Lower lobe of right lung (tissue), 2 donors: ENCODE results near the gene MX1. TPM values are rescaled to one million over a fixed set of nuclear protein-coding genes. Genes with fewer than 3 reads are reported as not detected.

Experiments
- ATAC-seq, 2 donors: fragments of 200-7000 bp; cut with Tn5 transposase; one replicate each; pipeline ENCODE4 v1.9.1; 2020 to 2022; ENCODE audit warnings: mild to moderate bottlenecking in 2 of 2, moderate library complexity in 2 of 2
- DNase-seq: peaks from one replicate; pipeline ENCODE4 v3.0.0-alpha.2; 2020
- H3K27ac ChIP-seq: fragments of 200-600 bp; one replicate; pipeline ENCODE4 v1.8.0; 2022
- H3K27me3 ChIP-seq: fragments of 200-600 bp; one replicate; pipeline ENCODE4 v1.8.0; 2022; ENCODE audit warnings: low read depth
- H3K36me3 ChIP-seq: fragments of 200-600 bp; one replicate; pipeline ENCODE4 v1.8.0; 2022; ENCODE audit warnings: mild to moderate bottlenecking
- H3K4me1 ChIP-seq: fragments of 200-600 bp; one replicate; pipeline ENCODE4 v1.8.0; 2022
- H3K4me3 ChIP-seq: fragments of 200-600 bp; one replicate; pipeline ENCODE4 v1.8.0; 2022; ENCODE audit warnings: mild to moderate bottlenecking
- H3K9me3 ChIP-seq: fragments of 200-600 bp; one replicate; pipeline ENCODE4 v1.8.0; 2022
- intact Hi-C: fragments of 100-400 bp; cut with DNase I; formaldehyde crosslinking; loops from one replicate; pipeline ENCODE4 v1.11.0; 2022
- total RNA-seq: library from RNA; stranded (reverse); fragmentation: NEBNext Ultra II Directional; extraction: Animal tissue kit (Norgen Biotek cat#: 25700); gene quantifications from one replicate; pipeline ENCODE4 v1.2.1, GENCODE V29; 2021
- TF ChIP-seq, protein P1 (sequence below): fragments of 200-600 bp; IDR thresholded peaks from one replicate; pipeline ENCODE4 v1.8.0; 2022; ENCODE audit warnings: antibody characterized with exemption, mild to moderate bottlenecking
- donor health status: DM: no; HTN: yes; CAD: no; lungs with severe emphysema.

Gene MX1
- total RNA-seq, 1 donor from 2014 or later: 211 TPM

DNA sequence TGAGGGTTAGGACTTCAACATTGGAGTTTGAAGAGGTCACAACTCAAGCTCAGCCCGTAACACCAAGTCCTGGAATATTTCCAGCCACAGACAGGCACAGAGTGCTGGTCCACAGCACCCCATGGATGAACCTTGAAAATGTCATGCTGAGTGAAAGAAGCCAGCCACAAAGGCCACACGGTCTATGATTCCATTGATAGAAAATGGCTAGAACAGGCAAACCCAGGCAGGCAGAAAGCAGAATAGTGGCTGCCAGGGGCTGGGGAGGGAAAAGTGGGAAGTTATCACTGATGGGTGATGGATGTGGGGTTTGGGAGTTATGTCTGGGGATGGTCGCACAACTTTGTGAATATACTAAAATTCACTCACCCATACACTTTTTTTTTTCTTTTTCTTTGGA, 21.3 kb downstream of the MX1 start:
- TF ChIP-seq, protein P1, sequence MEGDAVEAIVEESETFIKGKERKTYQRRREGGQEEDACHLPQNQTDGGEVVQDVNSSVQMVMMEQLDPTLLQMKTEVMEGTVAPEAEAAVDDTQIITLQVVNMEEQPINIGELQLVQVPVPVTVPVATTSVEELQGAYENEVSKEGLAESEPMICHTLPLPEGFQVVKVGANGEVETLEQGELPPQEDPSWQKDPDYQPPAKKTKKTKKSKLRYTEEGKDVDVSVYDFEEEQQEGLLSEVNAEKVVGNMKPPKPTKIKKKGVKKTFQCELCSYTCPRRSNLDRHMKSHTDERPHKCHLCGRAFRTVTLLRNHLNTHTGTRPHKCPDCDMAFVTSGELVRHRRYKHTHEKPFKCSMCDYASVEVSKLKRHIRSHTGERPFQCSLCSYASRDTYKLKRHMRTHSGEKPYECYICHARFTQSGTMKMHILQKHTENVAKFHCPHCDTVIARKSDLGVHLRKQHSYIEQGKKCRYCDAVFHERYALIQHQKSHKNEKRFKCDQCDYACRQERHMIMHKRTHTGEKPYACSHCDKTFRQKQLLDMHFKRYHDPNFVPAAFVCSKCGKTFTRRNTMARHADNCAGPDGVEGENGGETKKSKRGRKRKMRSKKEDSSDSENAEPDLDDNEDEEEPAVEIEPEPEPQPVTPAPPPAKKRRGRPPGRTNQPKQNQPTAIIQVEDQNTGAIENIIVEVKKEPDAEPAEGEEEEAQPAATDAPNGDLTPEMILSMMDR: no peak
- DNase-seq: no peak
- Histone ChIP-seq H3K4me3 (no peak overlapping the region), H3K36me3 (peaks cover 95% of the 10 kb centered on the region), H3K4me1 (no peaks in the 10 kb centered on the region), H3K27me3 (no peaks in the 10 kb centered on the region), H3K27ac (no peak overlapping the region), H3K9me3 (no peaks in the 10 kb centered on the region)
- ATAC-seq: no peak
- intact Hi-C loops: no loop called here

DNA sequence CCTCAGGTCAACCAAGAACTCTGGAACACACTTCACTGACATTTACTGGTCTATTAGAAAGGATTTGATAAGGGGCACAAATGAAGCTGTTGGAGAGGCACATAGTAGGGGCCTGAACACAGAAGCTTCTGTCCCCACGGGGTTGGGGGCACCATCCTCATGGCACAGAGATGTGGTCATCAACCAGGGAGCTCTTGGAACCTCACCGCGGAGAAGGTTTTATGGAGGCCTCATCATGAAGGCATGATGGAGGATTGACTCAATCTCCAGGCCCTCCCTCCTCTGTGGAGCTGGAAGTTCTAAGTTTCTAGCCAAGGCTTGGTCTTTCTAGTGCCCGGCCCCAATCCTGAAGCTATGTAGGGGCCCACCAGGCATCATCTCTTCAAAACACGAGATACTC, 23.6 kb downstream of the MX1 start:
- Histone ChIP-seq H3K27me3 (no peaks in the 10 kb centered on the region), H3K36me3 (peaks cover 95% of the 10 kb centered on the region), H3K4me1 (no peaks in the 10 kb centered on the region), H3K4me3 (no peak overlapping the region), H3K27ac (no peak overlapping the region), H3K9me3 (no peaks in the 10 kb centered on the region)
- intact Hi-C loops: no loop called here
- TF ChIP-seq, protein P1: no peak
- ATAC-seq (no peak), DNase-seq (no peak)

DNA sequence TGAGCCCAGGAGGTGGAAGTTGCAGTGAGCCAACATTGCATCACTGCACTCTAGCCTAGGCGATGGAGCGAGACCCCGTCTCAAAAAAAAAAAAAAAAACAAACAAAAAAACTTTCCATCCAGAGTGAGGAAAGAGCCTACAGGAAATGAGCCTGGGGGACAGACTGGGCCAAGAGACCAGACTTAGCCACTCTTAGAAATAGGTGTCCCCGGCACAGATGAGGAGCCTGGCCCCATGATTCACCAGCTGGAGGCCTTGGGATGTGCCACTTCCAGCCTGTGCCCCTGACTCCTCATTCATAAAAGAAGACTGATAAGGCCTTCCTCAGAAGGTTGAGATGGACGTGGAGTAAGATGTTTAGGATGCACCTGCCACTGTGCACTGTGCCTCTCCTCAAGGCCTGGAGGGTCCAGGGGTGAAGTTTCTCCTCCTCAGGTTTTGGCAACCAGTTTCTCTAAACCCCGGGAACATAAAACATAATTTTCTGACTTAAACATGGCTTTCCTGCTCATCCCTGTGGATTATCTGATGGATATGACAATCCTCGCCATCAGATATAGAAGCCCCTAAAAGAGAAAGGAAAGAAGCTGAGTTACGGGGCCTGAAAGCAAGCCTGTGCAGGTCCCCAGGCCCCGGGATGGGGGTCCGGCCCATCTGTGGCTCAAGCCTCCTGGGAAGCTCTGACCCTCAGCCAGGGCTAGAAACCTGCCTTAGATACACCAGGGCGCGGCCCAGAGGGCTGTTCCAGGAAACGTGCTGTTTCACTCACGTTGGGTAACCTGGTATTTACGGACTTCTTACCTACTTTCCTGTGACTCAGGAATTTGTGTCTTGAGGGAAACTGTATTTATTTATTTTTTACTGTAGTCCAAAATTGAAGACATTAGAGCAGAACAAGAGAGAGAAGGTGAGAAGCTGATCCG, 26.0 kb downstream of the MX1 start:
- TF ChIP-seq, protein P1: no peak
- Histone ChIP-seq H3K9me3 (no peaks in the 10 kb centered on the region), H3K4me1 (no peaks in the 10 kb centered on the region), H3K27me3 (no peaks in the 10 kb centered on the region), H3K27ac (no peak overlapping the region), H3K36me3 (peaks cover 95% of the 10 kb centered on the region), H3K4me3 (no peak overlapping the region)
- intact Hi-C loops: no loop called here
- DNase-seq (no peak), ATAC-seq (no peak)

DNA sequence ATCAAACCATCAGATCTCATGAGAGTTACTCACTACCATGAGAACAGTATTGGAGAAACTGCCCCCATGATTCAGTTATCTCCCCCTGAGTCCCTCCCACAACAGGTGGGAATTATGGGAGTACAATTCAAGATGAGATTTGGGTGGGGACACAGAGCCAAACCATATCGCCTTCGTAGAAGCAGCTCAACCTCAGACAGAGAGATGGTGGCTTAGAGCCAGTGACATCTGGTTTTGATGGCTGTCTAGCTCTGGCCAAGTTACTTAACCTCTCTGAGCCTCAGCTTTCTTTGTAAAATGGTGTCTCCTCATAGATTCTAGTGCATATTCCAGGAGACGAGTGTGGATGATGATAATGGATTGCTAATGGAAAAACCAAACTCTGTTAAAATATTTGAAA, 27.2 kb downstream of the MX1 start:
- intact Hi-C loops: no loop called here

DNA sequence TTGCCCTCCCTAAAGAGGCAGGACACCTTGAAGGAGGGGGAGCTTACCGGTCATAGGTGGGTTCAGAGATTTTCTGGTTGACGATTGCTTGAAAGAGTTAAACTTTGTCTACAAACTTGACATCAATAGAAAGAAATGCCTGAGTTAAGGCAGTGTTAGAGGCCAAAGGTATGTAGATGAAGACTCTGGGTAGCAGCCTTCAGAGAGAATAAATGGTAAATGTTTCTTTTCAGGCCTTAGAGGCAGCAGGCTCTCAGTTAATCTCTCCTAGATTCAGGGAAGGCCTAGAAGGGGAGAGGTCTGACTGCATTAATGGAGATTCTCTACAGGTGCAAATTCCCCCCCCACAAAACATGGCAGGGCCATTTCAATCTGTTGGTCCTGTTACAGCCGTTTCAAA, 27.7 kb downstream of the MX1 start:
- peaks cover 93% of the 10 kb centered on the region for H3K36me3 ChIP-seq
- no peak for ATAC-seq
- no peaks in the 10 kb centered on the region for H3K4me1 ChIP-seq
- no peaks in the 10 kb centered on the region for H3K9me3 ChIP-seq
- no peak overlapping the region for H3K27ac ChIP-seq
- no peak overlapping the region for H3K4me3 ChIP-seq
- no peak for DNase-seq
- intact Hi-C loops: no loop called here
- no peaks in the 10 kb centered on the region for H3K27me3 ChIP-seq
- TF ChIP-seq, protein P1: no peak

More for the DNA sequence above, 27.2 kb downstream of the MX1 start:
- Histone ChIP-seq H3K27me3 (no peaks in the 10 kb centered on the region), H3K27ac (no peak overlapping the region), H3K9me3 (no peaks in the 10 kb centered on the region), H3K4me3 (no peak overlapping the region), H3K36me3 (peaks cover 93% of the 10 kb centered on the region), H3K4me1 (no peaks in the 10 kb centered on the region)
- DNase-seq (no peak), ATAC-seq (no peak)
- TF ChIP-seq, protein P1: no peak
